PC-3 (cell line): ENCODE data around the gene FAM131C.
"Not testable (repeated sequence)": the region's sequence is repeated elsewhere in the genome, so short reads cannot be mapped to it uniquely, and the experiment has no call there.

ENCODE experiments used
- CTCF ChIP-seq: fragments of 300-600 bp; sonication (generic); conservative IDR thresholded peaks from 2 replicates; pipeline ENCODE4 v1.5.1; 2017; ENCODE audit warnings: antibody characterized with exemption, low read depth, mild to moderate bottlenecking, low read length
- EZH2 ChIP-seq: fragments of 300-600 bp; sonication (generic); IDR thresholded peaks from one replicate; pipeline ENCODE4 v1.6.1; 2017; ENCODE audit warnings: antibody characterized with exemption, mild to moderate bottlenecking, low read length; ENCODE audit not compliant: unreplicated experiment

DNA sequence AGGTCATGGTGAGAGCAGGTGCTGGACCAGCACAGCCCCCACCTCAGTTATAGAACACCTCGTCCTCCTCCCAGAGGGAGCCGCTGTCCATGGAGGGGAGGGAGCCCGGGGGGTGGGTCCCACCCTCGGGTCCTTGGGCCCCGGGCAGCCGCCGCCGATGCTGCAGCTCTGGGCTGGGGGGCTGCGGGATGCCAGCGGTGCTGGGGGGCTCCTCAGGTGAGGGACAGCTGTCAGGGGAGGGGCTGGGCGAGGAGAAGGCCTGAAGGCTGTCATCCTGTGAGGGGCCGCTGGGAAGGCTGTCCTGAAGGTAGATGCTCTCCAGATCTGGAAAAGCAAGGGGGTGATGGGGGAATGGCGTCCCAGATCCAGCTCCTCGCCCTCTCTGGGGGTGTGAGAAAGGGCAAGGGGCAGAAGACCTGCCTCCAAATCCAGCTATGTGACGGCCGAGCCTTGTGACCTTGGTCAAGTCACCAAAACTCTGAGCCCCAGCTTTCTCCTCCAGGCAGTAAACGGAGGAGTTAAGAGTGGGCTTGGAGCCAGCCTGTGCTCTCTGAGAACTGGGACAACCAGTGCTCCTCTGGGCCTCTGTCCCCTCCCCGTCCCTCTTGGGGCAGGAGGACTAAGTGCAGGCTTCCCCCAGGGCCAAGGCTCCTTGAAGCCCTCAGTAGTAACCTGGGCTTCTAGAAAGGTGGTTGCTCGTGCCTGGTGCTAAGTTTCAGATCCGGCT, 14.9 kb downstream of the FAM131C start:
- TF ChIP-seq CTCF, EZH2: not testable (repeated sequence)
